NB4 (cell line): ENCODE data around the gene HEXD.

Experiments
- CTCF ChIP-seq: IDR thresholded peaks from one replicate; pipeline ENCODE4 v1.5.1; 2012; ENCODE audit warnings: low read depth, low read length
- MAX ChIP-seq: IDR thresholded peaks from 2 replicates; pipeline ENCODE4 v1.6.1; 2011; ENCODE audit warnings: low read depth, low read length
- MYC ChIP-seq: IDR thresholded peaks from 2 replicates; pipeline ENCODE4 v1.6.1; 2011; ENCODE audit warnings: low read depth, low read length
- POLR2A ChIP-seq: IDR thresholded peaks from 2 replicates; pipeline ENCODE4 v1.6.1; 2011; ENCODE audit warnings: mild to moderate bottlenecking; ENCODE audit not compliant: insufficient read length; ENCODE audit errors: extremely low read depth

- no peak for TF ChIP-seq CTCF
- TF ChIP-seq POLR2A, result no peak
- TF ChIP-seq MAX, result no peak
- TF ChIP-seq MYC, result no peak
These were observed 10.9 kb upstream of the HEXD start for GRCh38 chr17:82407255-82407654.
